Thoracic aorta (tissue), 2 donors: Measurements from ENCODE around the gene SLA2. TPM values are rescaled to one million over a fixed set of nuclear protein-coding genes. Genes with fewer than 3 reads are reported as not detected.

Experiments
- ATAC-seq: fragments of 150-250 bp; one replicate; pipeline ENCODE4 v1.8.0; 2017; ENCODE audit warnings: low read depth; ENCODE audit not compliant: insufficient number of reproducible peaks, low FRiP score
- DNase-seq: peaks from one replicate; pipeline ENCODE4 v3.0.0-alpha.2; 2020; ENCODE audit warnings: low spot score
- H3K27ac ChIP-seq, 2 donors: fragments of 200-600 bp; sonication (generic); 1 replicate in 1 of 2; 2 replicates in 1 of 2; pipeline ENCODE4 v1.5.1; 2016; ENCODE audit warnings: mild to moderate bottlenecking in 2 of 2, moderate library complexity in 2 of 2
- H3K27me3 ChIP-seq: fragments of 200-600 bp; sonication (generic); replicated peaks from 2 replicates; pipeline ENCODE4 v1.6.0; 2016; ENCODE audit warnings: mild to moderate bottlenecking; ENCODE audit not compliant: insufficient read depth
- H3K36me3 ChIP-seq: fragments of 200-600 bp; sonication (generic); one replicate; pipeline ENCODE4 v1.5.1; 2016
- H3K4me1 ChIP-seq, 2 donors: fragments of 200-600 bp; sonication (generic); 1 replicate in 1 of 2; 2 replicates in 1 of 2; pipeline versions ENCODE4 v1.5.1 to v1.6.0; 2016; ENCODE audit warnings: low read depth in 2 of 2, mild to moderate bottlenecking in 1 of 2; ENCODE audit not compliant: control insufficient read depth in 1 of 2
- H3K4me3 ChIP-seq: fragments of 200-600 bp; sonication (generic); 2 replicates; pipeline ENCODE4 v1.5.1; 2016; ENCODE audit warnings: mild to moderate bottlenecking
- H3K9me3 ChIP-seq: fragments of 200-600 bp; sonication (generic); 2 replicates; pipeline ENCODE4 v1.5.1; 2016
- CTCF ChIP-seq: fragments of 200-600 bp; sonication (generic); IDR thresholded peaks from one replicate; pipeline ENCODE4 v1.5.1; 2019; ENCODE audit warnings: antibody characterized with exemption
- total RNA-seq, 2 donors: library from RNA; depleted of rRNA; stranded (reverse); fragments of >200 nt; gene quantifications; one replicate each; pipeline versions ENCODE4 v1.1.0 to v1.2.3, GENCODE V29; 2016

SLA2 gene
- total RNA-seq, 2 donors from 2014 or later: 1.1 TPM

GRCh38 chr20:36607586-36608387 lies 38.2 kb downstream of the SLA2 start:
- H3K27ac ChIP-seq: no peak overlapping the region
- no peaks in the 10 kb centered on the region for H3K9me3 ChIP-seq
- H3K36me3 ChIP-seq: peaks cover 39% of the 10 kb centered on the region
- TF ChIP-seq CTCF: no peak
- ATAC-seq (no peak), DNase-seq (no peak)
- no peak overlapping the region for H3K4me3 ChIP-seq
- H3K27me3 ChIP-seq: no peaks in the 10 kb centered on the region
- H3K4me1 ChIP-seq: peaks cover 7 to 24% of the 10 kb centered on the region in 2 donors

GRCh38 chr20:36606158-36607066 lies 39.6 kb downstream of the SLA2 start:
- H3K4me3 ChIP-seq: peak overlapping the region; percentile 100
- H3K36me3 ChIP-seq: peaks cover 26% of the 10 kb centered on the region
- peak overlapping the region; percentile 78 to 89 for H3K27ac ChIP-seq
- no peak for TF ChIP-seq CTCF
- ATAC-seq (no peak), DNase-seq (no peak)
- H3K27me3 ChIP-seq: no peaks in the 10 kb centered on the region
- no peaks in the 10 kb centered on the region for H3K9me3 ChIP-seq
- peaks cover 7 to 24% of the 10 kb centered on the region in 2 donors for H3K4me1 ChIP-seq

GRCh38 chr20:36605399-36606157 lies 40.4 kb downstream of the SLA2 start, which contains the start of gene RAB5IF:
TSS of gene RAB5IF (plus strand) at chr20:36605779. CDS start at chr20:36605952, 173 bp downstream.
- peak; percentile 79 for TF ChIP-seq CTCF
- Histone ChIP-seq H3K4me1 (peaks cover 7 to 24% of the 10 kb centered on the region in 2 donors), H3K27ac (peak within 1 kb of the TSS; percentile 79 to 89), H3K36me3 (peaks cover 18% of the 10 kb centered on the region), H3K9me3 (no peaks in the 10 kb centered on the region), H3K4me3 (peak within 1 kb of the TSS; percentile 100), H3K27me3 (no peaks in the 10 kb centered on the region)
- DNase-seq (peak; percentile 95), ATAC-seq (peak; percentile 92)

- Histone ChIP-seq H3K4me1 (peaks cover 9 to 24% of the 10 kb centered on the region in 2 donors), H3K27me3 (no peaks in the 10 kb centered on the region), H3K4me3 (peak overlapping the region; percentile 100), H3K9me3 (no peaks in the 10 kb centered on the region), H3K27ac (peak overlapping the region; percentile 79 to 89), H3K36me3 (peaks cover 12% of the 10 kb centered on the region)
- TF ChIP-seq CTCF: no peak
- ATAC-seq (no peak), DNase-seq (no peak)
Observed at GRCh38 chr20:36604952-36605398, 41.0 kb downstream of the SLA2 start.
